GM21390 (cell line): Measurements from ENCODE around the gene KITLG.
"Not testable (repeated sequence)": the region's sequence is repeated elsewhere in the genome, so short reads cannot be mapped to it uniquely, and the experiment has no call there.

Source experiments
- ATAC-seq: cut with Tn5 transposase; IDR thresholded peaks from one replicate; pipeline ENCODE4 v1.9.1; 2021; ENCODE audit not compliant: unreplicated experiment

The KITLG gene

GRCh38 chr12:88580051-88580871 is at the start of gene KITLG:
KITLG (minus strand) TSS chr12:88580471; CDS start chr12:88580278, 193 bp downstream.
- peak; percentile 82 for ATAC-seq

DNA sequence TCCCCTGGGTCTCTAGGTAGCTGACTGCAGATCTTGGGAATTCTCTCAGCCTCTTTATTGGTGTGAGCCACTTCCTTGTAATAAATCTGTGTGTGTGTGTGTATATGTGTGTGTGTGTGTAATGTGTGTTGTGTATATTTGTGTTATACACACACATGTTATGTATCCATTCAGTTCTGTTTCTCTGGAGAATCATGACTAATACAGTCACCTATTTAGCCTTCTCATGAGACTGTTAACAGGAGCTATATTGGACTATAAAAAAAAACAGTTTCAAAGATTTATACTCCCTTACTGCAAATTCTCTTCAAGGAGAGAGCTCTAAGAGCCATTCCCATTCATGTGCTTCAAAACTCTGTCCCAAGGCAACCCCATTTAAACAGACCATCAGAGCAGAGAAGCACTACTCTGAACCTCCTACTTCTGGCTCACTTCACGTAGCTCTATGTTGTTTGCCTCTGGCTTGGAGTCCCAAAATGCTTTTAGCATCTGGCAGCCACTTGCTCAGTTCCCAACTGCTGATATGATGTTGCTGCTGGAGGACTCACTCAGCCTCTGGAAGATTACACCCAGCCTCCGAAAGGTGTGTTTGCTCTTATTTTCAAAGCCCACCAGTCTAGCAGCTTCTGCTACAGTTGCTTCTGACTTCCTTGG is 48.7 kb upstream of the KITLG start:
- no peak for ATAC-seq

GRCh38 chr12:88628035-88628434 is 47.8 kb upstream of the KITLG start:
- not testable (repeated sequence) for ATAC-seq

DNA sequence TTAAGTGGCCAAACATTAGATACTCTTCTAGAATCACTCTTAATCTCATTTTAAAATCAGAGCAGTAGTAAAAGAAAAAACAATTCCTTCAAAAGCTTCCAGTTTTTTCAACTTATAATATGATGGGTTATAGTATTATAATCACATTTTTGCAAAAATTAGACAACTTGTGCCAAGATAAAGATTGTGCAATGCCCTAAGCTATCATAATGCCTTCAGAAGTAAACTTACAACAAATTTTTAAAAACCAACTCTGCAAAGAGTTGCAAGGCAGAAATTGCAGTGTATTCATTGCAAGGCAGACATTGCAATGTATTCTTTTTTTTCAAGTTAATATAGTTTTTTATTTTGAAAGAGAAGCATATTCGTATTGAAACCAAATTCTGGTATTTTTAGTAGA is 47.2 kb upstream of the KITLG start:
- no peak for ATAC-seq

DNA sequence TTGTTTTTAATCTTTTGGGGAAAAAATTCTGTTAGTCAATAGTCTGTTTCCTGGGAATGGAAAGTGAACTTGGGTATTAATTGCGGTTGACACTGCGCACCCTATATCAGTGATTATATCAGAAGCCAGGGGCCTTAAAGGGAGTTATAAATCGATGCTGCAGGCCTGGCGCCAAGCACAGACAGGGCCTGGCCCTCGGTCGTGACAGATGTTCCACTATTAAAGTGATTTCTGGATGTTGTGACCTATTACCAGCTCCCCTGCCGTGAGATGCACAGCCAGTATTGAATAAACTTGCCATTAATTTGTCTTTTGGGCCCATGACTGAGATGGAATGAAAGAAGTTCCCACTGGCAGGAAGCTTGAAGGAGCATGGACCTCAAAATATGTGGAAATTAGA is 45.1 kb upstream of the KITLG start:
- ATAC-seq = no peak

GRCh38 chr12:88624911-88625310 is 44.6 kb upstream of the KITLG start:
- no peak for ATAC-seq

GRCh38 chr12:88623777-88624548 is 43.7 kb upstream of the KITLG start:
- no peak for ATAC-seq

DNA sequence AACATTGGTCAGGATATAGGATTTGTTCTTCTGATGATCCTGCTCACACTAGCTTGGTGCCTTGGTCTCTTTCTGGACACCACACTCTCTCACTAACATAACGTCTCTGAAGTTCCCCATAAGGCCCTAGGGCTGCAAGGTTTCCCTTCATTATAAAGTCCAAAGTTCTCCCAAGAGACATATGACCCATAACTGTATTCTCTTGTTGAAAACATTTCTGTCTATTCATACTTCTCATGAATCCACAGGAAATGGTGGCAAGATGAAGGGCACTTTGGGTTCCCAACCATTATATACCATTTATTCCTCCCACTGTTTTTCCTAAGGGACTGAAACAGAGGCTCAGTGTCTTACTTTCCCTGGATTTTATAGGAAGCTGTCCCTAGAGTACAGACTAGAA is 37.1 kb upstream of the KITLG start:
- ATAC-seq = no peak

GRCh38 chr12:88615490-88615889 is 35.2 kb upstream of the KITLG start:
- no peak for ATAC-seq

GRCh38 chr12:88604646-88605045 is 24.4 kb upstream of the KITLG start:
- no peak for ATAC-seq

- no peak for ATAC-seq
These were observed 20.0 kb upstream of the KITLG start for GRCh38 chr12:88600272-88600671.

DNA sequence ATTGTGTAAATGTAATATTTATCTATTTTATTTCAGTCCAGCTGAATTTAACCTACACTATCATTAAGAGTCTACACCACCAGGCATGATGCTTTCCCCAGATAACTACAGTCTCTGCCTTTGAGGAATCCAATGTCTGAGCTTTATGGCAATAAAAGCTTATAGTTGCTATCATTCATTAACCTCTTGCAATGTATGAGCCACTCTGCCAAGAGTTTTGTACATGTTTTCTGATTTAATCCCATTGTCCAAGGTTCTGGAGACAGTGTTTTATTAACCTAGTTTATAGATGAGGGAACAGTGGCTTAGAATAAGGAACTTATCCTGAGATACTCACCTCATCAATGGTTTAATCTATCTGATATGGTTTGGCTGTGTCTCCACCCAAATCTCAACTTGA is 17.1 kb upstream of the KITLG start:
- ATAC-seq = no peak

- no peak for ATAC-seq
These were observed 15.4 kb upstream of the KITLG start for GRCh38 chr12:88595697-88596096.

GRCh38 chr12:88594780-88595179 is 14.5 kb upstream of the KITLG start:
- no peak for ATAC-seq

- no peak for ATAC-seq
These were observed 11.1 kb upstream of the KITLG start for GRCh38 chr12:88591343-88591742.

- ATAC-seq = no peak
These were observed 10.6 kb upstream of the KITLG start for GRCh38 chr12:88590851-88591250.

GRCh38 chr12:88585077-88585476 is 4.8 kb upstream of the KITLG start:
- no peak for ATAC-seq

DNA sequence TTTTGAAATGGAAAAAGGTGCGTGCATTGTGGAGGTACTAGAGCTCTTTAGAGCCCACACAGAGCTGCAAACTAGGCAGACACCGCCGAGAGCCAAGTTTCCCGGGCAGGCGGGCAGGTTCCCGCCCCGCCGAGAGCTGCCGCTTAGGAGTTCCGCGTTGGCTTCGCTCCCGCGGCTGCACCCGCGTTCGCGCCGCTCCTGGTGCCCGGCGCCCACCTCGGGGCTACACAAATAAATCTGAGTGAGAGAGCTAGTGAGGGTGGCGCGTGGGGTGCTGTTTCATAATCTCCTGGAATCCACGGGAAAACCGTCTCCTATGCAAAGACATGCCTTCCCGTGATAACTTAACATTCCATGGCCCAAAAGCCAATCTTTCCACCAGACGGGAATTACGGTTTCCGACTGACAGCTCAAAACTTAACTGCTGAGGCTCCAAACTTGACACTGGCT is 645 bp downstream of the KITLG start:
- no peak for ATAC-seq

GRCh38 chr12:88579161-88579517 is 1.1 kb downstream of the KITLG start:
- ATAC-seq = no peak

- ATAC-seq = no peak
These were observed 1.8 kb downstream of the KITLG start for GRCh38 chr12:88578276-88579160.

GRCh38 chr12:88577537-88577936 is 2.7 kb downstream of the KITLG start:
- no peak for ATAC-seq
